ENCODE data around the gene SRSF8. TPM values are rescaled to one million over a fixed set of nuclear protein-coding genes. Genes with fewer than 3 reads are reported as not detected.

The SRSF8 gene
- total RNA-seq, 1 experiment from 2014 or later: 40.6 TPM

DNA sequence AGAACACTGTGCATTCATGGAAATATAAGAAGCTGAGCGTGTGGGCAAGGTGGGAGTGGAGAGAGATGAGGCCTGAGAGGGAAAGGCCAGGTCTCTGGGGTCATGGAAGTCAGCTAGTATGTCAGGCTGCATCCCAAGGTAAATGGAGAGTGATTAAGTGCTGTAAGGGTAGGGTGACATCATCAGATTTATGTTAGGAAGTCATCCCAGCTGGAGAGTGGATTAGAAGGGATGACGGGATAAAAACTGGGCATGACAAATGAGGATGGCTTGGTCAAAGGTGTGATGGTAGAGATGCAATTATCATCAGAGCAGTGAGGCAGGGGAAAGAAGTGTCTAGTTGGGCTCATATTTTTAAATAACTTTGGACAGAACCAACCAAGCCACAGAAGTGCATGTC is 19.4 kb downstream of the SRSF8 start:
- TF ChIP-seq SIN3A (IDR thresholded peaks at IDR 0.05; ENCODE audit: borderline replicate concordance, insufficient read depth, low read depth, low read length) (no peak), TCF7L2 (IDR thresholded peaks at IDR 0.05; ENCODE audit: low read depth, low read length) (no peak), POLR2AphosphoS5 (IDR thresholded peaks at IDR 0.05; ENCODE audit: low read depth, low read length) (no peak), CTCF (IDR thresholded peaks at IDR 0.05) (no peak)
- TF ChIP-seq, protein P1, sequence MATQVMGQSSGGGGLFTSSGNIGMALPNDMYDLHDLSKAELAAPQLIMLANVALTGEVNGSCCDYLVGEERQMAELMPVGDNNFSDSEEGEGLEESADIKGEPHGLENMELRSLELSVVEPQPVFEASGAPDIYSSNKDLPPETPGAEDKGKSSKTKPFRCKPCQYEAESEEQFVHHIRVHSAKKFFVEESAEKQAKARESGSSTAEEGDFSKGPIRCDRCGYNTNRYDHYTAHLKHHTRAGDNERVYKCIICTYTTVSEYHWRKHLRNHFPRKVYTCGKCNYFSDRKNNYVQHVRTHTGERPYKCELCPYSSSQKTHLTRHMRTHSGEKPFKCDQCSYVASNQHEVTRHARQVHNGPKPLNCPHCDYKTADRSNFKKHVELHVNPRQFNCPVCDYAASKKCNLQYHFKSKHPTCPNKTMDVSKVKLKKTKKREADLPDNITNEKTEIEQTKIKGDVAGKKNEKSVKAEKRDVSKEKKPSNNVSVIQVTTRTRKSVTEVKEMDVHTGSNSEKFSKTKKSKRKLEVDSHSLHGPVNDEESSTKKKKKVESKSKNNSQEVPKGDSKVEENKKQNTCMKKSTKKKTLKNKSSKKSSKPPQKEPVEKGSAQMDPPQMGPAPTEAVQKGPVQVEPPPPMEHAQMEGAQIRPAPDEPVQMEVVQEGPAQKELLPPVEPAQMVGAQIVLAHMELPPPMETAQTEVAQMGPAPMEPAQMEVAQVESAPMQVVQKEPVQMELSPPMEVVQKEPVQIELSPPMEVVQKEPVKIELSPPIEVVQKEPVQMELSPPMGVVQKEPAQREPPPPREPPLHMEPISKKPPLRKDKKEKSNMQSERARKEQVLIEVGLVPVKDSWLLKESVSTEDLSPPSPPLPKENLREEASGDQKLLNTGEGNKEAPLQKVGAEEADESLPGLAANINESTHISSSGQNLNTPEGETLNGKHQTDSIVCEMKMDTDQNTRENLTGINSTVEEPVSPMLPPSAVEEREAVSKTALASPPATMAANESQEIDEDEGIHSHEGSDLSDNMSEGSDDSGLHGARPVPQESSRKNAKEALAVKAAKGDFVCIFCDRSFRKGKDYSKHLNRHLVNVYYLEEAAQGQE (IDR thresholded peaks at IDR 0.05; ENCODE audit: insufficient read depth in 1 of 2, low read depth in 2 of 2, low read length in 1 of 2): no peak
- no peaks in the 10 kb centered on the region for H3K36me3 ChIP-seq (ENCODE audit: control insufficient read depth, insufficient read depth, low read length)
- intact Hi-C loops (cut with micrococcal nuclease; ENCODE audit: unreplicated experiment): no loop called here
- DNase-seq (ENCODE audit: low read depth, low spot score) (no peak), ATAC-seq (no peak)
- peaks cover 11% of the 10 kb centered on the region for H3K4me1 ChIP-seq (ENCODE audit: control insufficient read depth, insufficient read depth, low read length)
- ChIA-PET POLR2A (no interaction called here), CTCF (no interaction called here)
- H3K4me3 ChIP-seq (ENCODE audit: low read depth in 2 of 2, low read length in 2 of 2): no peak overlapping the region
- H3K9me3 ChIP-seq (ENCODE audit: control insufficient read depth, insufficient read depth, low read depth, low read length): no peaks in the 10 kb centered on the region
- no TSS peak for BruUV-seq (replicated peaks)
- in situ Hi-C loops (cut with HindIII; ENCODE audit: low pct_unique_long_range_greater_than_20kb, low sequenced_read_pairs): no loop called here
- H3K27ac ChIP-seq (ENCODE audit: low read length): no peak overlapping the region
- no peaks in the 10 kb centered on the region for H3K27me3 ChIP-seq (ENCODE audit: control insufficient read depth, insufficient read depth, low read length)

DNA sequence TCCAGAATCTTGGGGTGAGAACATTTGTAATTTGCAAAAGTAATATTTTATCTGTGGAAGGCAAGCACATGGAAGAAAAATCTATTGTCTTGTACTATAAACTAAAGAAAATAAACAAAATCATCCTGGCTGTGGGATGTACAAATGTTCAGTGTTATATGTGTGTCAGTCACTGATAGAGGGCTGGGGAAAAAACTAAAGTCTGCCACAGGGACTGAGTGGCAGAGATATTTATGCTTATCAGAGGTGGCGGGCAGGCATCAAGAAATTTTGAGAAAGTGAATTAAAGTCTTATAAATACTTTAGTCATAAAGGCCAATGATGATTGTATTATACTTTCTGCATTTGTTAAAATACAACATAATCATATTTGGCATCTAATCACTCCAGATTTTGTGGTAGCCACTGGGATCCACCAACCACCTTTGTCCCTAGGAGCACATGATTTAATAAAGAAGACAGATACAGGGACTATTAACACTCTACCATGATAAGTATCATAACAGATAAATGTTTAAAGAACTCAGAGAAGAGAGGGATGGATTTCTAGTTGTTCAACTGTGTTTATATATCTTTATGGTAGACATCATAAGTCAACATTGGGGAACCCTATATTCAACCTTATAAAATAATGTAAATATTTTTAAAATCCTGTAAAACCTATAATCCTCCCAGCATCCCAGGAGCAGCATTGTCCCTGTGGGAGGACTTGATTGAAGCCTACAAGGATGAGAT is 20.3 kb downstream of the SRSF8 start:
- in situ Hi-C loops (cut with HindIII; ENCODE audit: low pct_unique_long_range_greater_than_20kb, low sequenced_read_pairs): no loop called here
- Histone ChIP-seq H3K36me3 (ENCODE audit: control insufficient read depth, insufficient read depth, low read length) (no peaks in the 10 kb centered on the region), H3K27ac (ENCODE audit: low read length) (no peak overlapping the region), H3K4me1 (ENCODE audit: control insufficient read depth, insufficient read depth, low read length) (peaks cover 14% of the 10 kb centered on the region), H3K9me3 (ENCODE audit: control insufficient read depth, insufficient read depth, low read depth, low read length) (no peaks in the 10 kb centered on the region), H3K27me3 (ENCODE audit: control insufficient read depth, insufficient read depth, low read length) (no peaks in the 10 kb centered on the region), H3K4me3 (ENCODE audit: low read depth in 2 of 2, low read length in 2 of 2) (no peak overlapping the region)
- DNase-seq (ENCODE audit: low read depth, low spot score): no peak
- POLR2A ChIA-PET: no interaction called here
- ATAC-seq: no peak
- CTCF ChIA-PET: no interaction called here
- intact Hi-C loops (cut with micrococcal nuclease; ENCODE audit: unreplicated experiment): no loop called here
- no TSS peak for BruUV-seq (replicated peaks)
- no peak for TF ChIP-seq CTCF (IDR thresholded peaks at IDR 0.05)
- TF ChIP-seq, protein P1 (IDR thresholded peaks at IDR 0.05; ENCODE audit: insufficient read depth in 1 of 2, low read depth in 2 of 2, low read length in 1 of 2): no peak
- TF ChIP-seq TCF7L2 (IDR thresholded peaks at IDR 0.05; ENCODE audit: low read depth, low read length): no peak
- TF ChIP-seq SIN3A (IDR thresholded peaks at IDR 0.05; ENCODE audit: borderline replicate concordance, insufficient read depth, low read depth, low read length): no peak
